GM23338 (cell line): Measurements from ENCODE around the gene ZNF385B. TPM values are rescaled to one million over a fixed set of nuclear protein-coding genes. Genes with fewer than 3 reads are reported as not detected.

Experiments
- ATAC-seq: fragments of 200-7000 bp; cut with Tn5 transposase; 3 replicates; pipeline ENCODE4 v1.9.1; 2020
- DNase-seq: peaks from one replicate; pipeline ENCODE4 v3.0.0-alpha.2; 2015; ENCODE audit warnings: low spot score
- H2AFZ ChIP-seq: fragments of 200-600 bp; sonication (generic); 2 replicates; pipeline ENCODE4 v1.8.0; 2016; ENCODE audit warnings: antibody characterized with exemption, mild to moderate bottlenecking, moderate library complexity
- H3F3A ChIP-seq: fragments of 200-600 bp; sonication (generic); replicated peaks from 2 replicates; pipeline ENCODE4 v1.8.0; 2017; ENCODE audit warnings: antibody characterized with exemption, mixed run types, low read depth
- H3K27ac ChIP-seq: fragments of 200-600 bp; sonication (generic); 2 replicates; pipeline ENCODE4 v1.6.1; 2016; ENCODE audit warnings: low read depth
- H3K27me3 ChIP-seq: fragments of 200-600 bp; sonication (generic); 2 replicates; pipeline ENCODE4 v1.8.0; 2016; ENCODE audit warnings: mild to moderate bottlenecking, mixed run types, moderate library complexity; ENCODE audit not compliant: insufficient read depth
- H3K36me3 ChIP-seq: fragments of 200-600 bp; sonication (generic); 2 replicates; pipeline ENCODE4 v1.8.0; 2016; ENCODE audit warnings: mild to moderate bottlenecking; ENCODE audit not compliant: insufficient read depth
- H3K4me1 ChIP-seq: fragments of 200-600 bp; sonication (generic); 2 replicates; pipeline ENCODE4 v1.8.0; 2016; ENCODE audit warnings: mild to moderate bottlenecking, moderate library complexity; ENCODE audit not compliant: insufficient read depth
- H3K4me2 ChIP-seq: fragments of 200-600 bp; sonication (generic); 2 replicates; pipeline ENCODE4 v1.7.1; 2017; ENCODE audit warnings: mixed run types
- H3K4me3 ChIP-seq: fragments of 200-600 bp; sonication (generic); 2 replicates; pipeline ENCODE4 v1.6.1; 2016; ENCODE audit warnings: mixed run types
- H3K79me2 ChIP-seq: fragments of 200-600 bp; sonication (generic); replicated peaks from 2 replicates; pipeline ENCODE4 v1.8.0; 2017; ENCODE audit warnings: mild to moderate bottlenecking; ENCODE audit not compliant: insufficient read depth
- H3K9me2 ChIP-seq: fragments of 200-600 bp; sonication (generic); 2 replicates; pipeline ENCODE4 v1.8.0; 2017; ENCODE audit not compliant: insufficient read depth
- H4K20me1 ChIP-seq: fragments of 200-600 bp; sonication (generic); replicated peaks from 2 replicates; pipeline ENCODE4 v1.8.0; 2017; ENCODE audit warnings: mild to moderate bottlenecking; ENCODE audit not compliant: insufficient read depth
- H3K27ac Mint-ChIP-seq: 2 replicates; pipeline ENCODE4 v1.8.0; 2020; ENCODE audit warnings: inconsistent platforms, mild to moderate bottlenecking, moderate library complexity, mixed read lengths
- H3K27me3 Mint-ChIP-seq: 3 replicates; pipeline ENCODE4 v1.8.0; 2022; ENCODE audit warnings: low read depth, mild to moderate bottlenecking, moderate library complexity, mixed read lengths, inconsistent platforms; ENCODE audit not compliant: insufficient read depth, poor library complexity
- H3K36me3 Mint-ChIP-seq: 3 replicates; pipeline ENCODE4 v1.8.0; 2021; ENCODE audit warnings: low read depth, mild to moderate bottlenecking, inconsistent platforms, moderate library complexity, mixed read lengths
- H3K4me1 Mint-ChIP-seq: 3 replicates; pipeline ENCODE4 v1.8.0; 2020; ENCODE audit warnings: mild to moderate bottlenecking, inconsistent platforms, mixed read lengths
- H3K4me3 Mint-ChIP-seq: 3 replicates; pipeline ENCODE4 v1.8.0; 2021; ENCODE audit warnings: moderate library complexity, mild to moderate bottlenecking, inconsistent platforms, mixed read lengths
- H3K9me3 Mint-ChIP-seq: 3 replicates; pipeline ENCODE4 v1.8.0; 2020; ENCODE audit warnings: moderate library complexity, mild to moderate bottlenecking, inconsistent platforms, mixed read lengths
- CREB1 ChIP-seq: fragments of 250-450 bp; sonication (Bioruptor Pico); IDR thresholded peaks from 2 replicates; pipeline ENCODE4 v1.5.0; 2020; ENCODE audit warnings: low read depth, mild to moderate bottlenecking, moderate library complexity
- JUNB ChIP-seq: IDR thresholded peaks from one replicate; pipeline ENCODE4 v1.6.1; 2016; ENCODE audit warnings: antibody characterized with exemption; ENCODE audit not compliant: unreplicated experiment
- NANOG ChIP-seq: IDR thresholded peaks from 2 replicates; pipeline ENCODE4 v1.6.1; 2016; ENCODE audit warnings: antibody characterized with exemption, borderline replicate concordance
- POLR2AphosphoS5 ChIP-seq: IDR thresholded peaks from 2 replicates; pipeline ENCODE4 v1.6.1; 2016; ENCODE audit warnings: antibody characterized with exemption, low read depth
- STAT1 ChIP-seq: IDR thresholded peaks from one replicate; pipeline ENCODE4 v1.6.1; 2016; ENCODE audit warnings: antibody characterized with exemption; ENCODE audit not compliant: unreplicated experiment
- ZNF114 ChIP-seq: fragments of 250-450 bp; sonication (Bioruptor Pico); IDR thresholded peaks from 2 replicates; pipeline ENCODE4 v1.5.0; 2020; ENCODE audit warnings: mild to moderate bottlenecking, moderate library complexity
- polyA plus RNA-seq: library from polyadenylated mRNA; unstranded; fragments of >200 nt; fragmentation: Nextera tagmentation; extraction: Ambion mirVana; gene quantifications from 2 replicates; pipeline ENCODE4 v1.2.1, GENCODE V29; 2016
- total RNA-seq: library from RNA; depleted of rRNA; stranded (reverse); fragments of >200 nt; shearing (Covaris generic); gene quantifications from 2 replicates; pipeline ENCODE4 v1.2.3, GENCODE V29; 2014
- TF ChIP-seq, protein P1 (sequence below), 2 experiments: fragments of 200-600 bp in 1 of 2; sonication (generic) in 1 of 2; conservative IDR thresholded peaks; 2 replicates each; pipeline versions ENCODE4 v1.5.1 to v1.6.1; 2016 to 2017; ENCODE audit warnings: antibody characterized with exemption in 2 of 2, low read depth in 2 of 2, mild to moderate bottlenecking in 2 of 2, moderate library complexity in 1 of 2
- TF ChIP-seq, protein P2 (sequence below): IDR thresholded peaks from one replicate; pipeline ENCODE4 v1.6.1; 2018; ENCODE audit warnings: antibody characterized with exemption; ENCODE audit not compliant: unreplicated experiment
- TF ChIP-seq, protein P3 (sequence below): fragments of 250-450 bp; sonication (Bioruptor Pico); IDR thresholded peaks from 2 replicates; pipeline ENCODE4 v1.5.0; 2020; ENCODE audit warnings: mild to moderate bottlenecking, moderate library complexity

Gene ZNF385B
- total and polyA plus RNA-seq, 2 experiments from 2014 or later, result 1.5 to 4.6 TPM

DNA sequence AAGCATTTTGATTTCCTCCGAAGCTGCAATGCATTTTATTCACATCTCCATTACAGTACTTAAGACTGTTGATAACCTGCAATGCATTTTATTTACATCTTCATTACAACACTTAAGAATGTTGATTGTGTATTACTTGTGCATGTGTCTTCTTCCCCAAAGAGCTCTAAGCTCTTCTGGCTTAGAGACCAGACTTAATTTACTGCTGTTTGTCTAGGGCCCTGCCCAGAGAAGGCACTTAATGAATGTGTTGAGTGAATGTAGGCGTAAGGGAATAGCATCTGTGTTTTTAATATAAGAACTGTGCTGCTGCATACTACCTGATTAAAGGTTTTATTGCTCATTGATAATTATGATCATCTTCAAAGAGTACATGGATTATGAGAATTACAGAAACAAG is 295.6 kb downstream of the ZNF385B start (continued):
- TF ChIP-seq, protein P1, sequence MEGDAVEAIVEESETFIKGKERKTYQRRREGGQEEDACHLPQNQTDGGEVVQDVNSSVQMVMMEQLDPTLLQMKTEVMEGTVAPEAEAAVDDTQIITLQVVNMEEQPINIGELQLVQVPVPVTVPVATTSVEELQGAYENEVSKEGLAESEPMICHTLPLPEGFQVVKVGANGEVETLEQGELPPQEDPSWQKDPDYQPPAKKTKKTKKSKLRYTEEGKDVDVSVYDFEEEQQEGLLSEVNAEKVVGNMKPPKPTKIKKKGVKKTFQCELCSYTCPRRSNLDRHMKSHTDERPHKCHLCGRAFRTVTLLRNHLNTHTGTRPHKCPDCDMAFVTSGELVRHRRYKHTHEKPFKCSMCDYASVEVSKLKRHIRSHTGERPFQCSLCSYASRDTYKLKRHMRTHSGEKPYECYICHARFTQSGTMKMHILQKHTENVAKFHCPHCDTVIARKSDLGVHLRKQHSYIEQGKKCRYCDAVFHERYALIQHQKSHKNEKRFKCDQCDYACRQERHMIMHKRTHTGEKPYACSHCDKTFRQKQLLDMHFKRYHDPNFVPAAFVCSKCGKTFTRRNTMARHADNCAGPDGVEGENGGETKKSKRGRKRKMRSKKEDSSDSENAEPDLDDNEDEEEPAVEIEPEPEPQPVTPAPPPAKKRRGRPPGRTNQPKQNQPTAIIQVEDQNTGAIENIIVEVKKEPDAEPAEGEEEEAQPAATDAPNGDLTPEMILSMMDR (conservative IDR thresholded peaks at IDR 0.05; ENCODE audit: low read depth in 2 of 2), result no peak
- TF ChIP-seq, protein P2, sequence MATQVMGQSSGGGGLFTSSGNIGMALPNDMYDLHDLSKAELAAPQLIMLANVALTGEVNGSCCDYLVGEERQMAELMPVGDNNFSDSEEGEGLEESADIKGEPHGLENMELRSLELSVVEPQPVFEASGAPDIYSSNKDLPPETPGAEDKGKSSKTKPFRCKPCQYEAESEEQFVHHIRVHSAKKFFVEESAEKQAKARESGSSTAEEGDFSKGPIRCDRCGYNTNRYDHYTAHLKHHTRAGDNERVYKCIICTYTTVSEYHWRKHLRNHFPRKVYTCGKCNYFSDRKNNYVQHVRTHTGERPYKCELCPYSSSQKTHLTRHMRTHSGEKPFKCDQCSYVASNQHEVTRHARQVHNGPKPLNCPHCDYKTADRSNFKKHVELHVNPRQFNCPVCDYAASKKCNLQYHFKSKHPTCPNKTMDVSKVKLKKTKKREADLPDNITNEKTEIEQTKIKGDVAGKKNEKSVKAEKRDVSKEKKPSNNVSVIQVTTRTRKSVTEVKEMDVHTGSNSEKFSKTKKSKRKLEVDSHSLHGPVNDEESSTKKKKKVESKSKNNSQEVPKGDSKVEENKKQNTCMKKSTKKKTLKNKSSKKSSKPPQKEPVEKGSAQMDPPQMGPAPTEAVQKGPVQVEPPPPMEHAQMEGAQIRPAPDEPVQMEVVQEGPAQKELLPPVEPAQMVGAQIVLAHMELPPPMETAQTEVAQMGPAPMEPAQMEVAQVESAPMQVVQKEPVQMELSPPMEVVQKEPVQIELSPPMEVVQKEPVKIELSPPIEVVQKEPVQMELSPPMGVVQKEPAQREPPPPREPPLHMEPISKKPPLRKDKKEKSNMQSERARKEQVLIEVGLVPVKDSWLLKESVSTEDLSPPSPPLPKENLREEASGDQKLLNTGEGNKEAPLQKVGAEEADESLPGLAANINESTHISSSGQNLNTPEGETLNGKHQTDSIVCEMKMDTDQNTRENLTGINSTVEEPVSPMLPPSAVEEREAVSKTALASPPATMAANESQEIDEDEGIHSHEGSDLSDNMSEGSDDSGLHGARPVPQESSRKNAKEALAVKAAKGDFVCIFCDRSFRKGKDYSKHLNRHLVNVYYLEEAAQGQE, result no peak
- no peak for TF ChIP-seq POLR2AphosphoS5

DNA sequence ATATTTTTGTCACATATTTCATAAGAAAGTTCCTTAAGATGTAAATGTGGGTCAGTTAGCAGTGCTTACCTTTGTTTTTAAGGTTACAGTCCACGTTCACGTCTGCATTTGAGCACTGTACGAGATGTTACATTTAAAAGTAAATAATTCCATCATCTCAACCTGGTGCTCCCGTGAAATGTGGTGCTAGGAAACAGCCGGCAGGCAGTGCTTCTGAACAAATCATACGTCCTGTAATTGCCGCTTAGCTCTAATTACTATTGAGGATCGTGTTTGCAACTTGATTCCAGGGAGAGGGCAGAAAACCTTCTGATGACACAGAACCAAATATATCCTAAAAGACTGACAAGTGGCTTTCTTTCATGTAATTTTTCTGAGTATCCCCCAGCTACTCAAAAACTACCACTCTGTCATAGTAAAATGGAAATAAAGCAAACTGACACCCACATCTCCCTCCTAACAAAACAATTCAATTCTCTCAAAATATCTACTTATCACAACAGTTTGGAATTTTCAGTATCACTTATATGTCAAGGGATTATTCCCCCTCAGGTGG is 299.0 kb downstream of the ZNF385B start:
- Histone ChIP-seq H3K36me3 (no peaks in the 10 kb centered on the region), H2AFZ (no peak overlapping the region), H3K27ac (no peak overlapping the region), H3F3A (no peaks in the 10 kb centered on the region), H3K9me2 (no peaks in the 10 kb centered on the region), H3K4me1 (peaks cover 12% of the 10 kb centered on the region), H3K4me2 (no peak overlapping the region), H3K4me3 (no peak overlapping the region), H3K27me3 (peaks cover 8% of the 10 kb centered on the region; the same call in 1 of the 2 replicates), H3K79me2 (no peaks in the 10 kb centered on the region), H4K20me1 (no peaks in the 10 kb centered on the region)
- no peak for ATAC-seq
- DNase-seq, result no peak
- no peak overlapping the region for H3K27ac Mint-ChIP-seq
- H3K36me3 Mint-ChIP-seq, result no peaks in the 10 kb centered on the region
- H3K27me3 Mint-ChIP-seq, result peaks cover 5% of the 10 kb centered on the region
- H3K9me3 Mint-ChIP-seq, result no peaks in the 10 kb centered on the region
- H3K4me1 Mint-ChIP-seq, result peaks cover 17% of the 10 kb centered on the region
- H3K4me3 Mint-ChIP-seq, result no peak overlapping the region
- TF ChIP-seq, protein P1 (conservative IDR thresholded peaks at IDR 0.05; ENCODE audit: low read depth in 2 of 2), result no peak
- TF ChIP-seq ZNF114 (CRISPR knock-in tag), result no peak
- no peak for TF ChIP-seq STAT1
- no peak for TF ChIP-seq JUNB
- TF ChIP-seq NANOG, result no peak
- no peak for TF ChIP-seq POLR2AphosphoS5
- no peak for TF ChIP-seq CREB1 (CRISPR knock-in tag)
- TF ChIP-seq, protein P3, sequence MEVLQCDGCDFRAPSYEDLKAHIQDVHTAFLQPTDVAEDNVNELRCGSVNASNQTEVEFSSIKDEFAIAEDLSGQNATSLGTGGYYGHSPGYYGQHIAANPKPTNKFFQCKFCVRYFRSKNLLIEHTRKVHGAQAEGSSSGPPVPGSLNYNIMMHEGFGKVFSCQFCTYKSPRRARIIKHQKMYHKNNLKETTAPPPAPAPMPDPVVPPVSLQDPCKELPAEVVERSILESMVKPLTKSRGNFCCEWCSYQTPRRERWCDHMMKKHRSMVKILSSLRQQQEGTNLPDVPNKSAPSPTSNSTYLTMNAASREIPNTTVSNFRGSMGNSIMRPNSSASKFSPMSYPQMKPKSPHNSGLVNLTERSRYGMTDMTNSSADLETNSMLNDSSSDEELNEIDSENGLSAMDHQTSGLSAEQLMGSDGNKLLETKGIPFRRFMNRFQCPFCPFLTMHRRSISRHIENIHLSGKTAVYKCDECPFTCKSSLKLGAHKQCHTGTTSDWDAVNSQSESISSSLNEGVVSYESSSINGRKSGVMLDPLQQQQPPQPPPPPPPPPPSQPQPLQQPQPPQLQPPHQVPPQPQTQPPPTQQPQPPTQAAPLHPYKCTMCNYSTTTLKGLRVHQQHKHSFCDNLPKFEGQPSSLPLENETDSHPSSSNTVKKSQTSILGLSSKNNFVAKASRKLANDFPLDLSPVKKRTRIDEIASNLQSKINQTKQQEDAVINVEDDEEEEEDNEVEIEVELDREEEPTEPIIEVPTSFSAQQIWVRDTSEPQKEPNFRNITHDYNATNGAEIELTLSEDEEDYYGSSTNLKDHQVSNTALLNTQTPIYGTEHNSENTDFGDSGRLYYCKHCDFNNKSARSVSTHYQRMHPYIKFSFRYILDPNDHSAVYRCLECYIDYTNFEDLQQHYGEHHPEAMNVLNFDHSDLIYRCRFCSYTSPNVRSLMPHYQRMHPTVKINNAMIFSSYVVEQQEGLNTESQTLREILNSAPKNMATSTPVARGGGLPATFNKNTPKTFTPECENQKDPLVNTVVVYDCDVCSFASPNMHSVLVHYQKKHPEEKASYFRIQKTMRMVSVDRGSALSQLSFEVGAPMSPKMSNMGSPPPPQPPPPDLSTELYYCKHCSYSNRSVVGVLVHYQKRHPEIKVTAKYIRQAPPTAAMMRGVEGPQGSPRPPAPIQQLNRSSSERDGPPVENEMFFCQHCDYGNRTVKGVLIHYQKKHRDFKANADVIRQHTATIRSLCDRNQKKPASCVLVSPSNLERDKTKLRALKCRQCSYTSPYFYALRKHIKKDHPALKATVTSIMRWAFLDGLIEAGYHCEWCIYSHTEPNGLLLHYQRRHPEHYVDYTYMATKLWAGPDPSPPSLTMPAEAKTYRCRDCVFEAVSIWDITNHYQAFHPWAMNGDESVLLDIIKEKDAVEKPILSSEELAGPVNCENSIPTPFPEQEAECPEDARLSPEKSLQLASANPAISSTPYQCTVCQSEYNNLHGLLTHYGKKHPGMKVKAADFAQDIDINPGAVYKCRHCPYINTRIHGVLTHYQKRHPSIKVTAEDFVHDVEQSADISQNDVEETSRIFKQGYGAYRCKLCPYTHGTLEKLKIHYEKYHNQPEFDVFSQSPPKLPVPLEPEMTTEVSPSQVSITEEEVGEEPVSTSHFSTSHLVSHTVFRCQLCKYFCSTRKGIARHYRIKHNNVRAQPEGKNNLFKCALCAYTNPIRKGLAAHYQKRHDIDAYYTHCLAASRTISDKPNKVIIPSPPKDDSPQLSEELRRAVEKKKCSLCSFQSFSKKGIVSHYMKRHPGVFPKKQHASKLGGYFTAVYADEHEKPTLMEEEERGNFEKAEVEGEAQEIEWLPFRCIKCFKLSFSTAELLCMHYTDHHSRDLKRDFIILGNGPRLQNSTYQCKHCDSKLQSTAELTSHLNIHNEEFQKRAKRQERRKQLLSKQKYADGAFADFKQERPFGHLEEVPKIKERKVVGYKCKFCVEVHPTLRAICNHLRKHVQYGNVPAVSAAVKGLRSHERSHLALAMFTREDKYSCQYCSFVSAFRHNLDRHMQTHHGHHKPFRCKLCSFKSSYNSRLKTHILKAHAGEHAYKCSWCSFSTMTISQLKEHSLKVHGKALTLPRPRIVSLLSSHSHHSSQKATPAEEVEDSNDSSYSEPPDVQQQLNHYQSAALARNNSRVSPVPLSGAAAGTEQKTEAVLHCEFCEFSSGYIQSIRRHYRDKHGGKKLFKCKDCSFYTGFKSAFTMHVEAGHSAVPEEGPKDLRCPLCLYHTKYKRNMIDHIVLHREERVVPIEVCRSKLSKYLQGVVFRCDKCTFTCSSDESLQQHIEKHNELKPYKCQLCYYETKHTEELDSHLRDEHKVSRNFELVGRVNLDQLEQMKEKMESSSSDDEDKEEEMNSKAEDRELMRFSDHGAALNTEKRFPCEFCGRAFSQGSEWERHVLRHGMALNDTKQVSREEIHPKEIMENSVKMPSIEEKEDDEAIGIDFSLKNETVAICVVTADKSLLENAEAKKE, result no peak
